Stimulated activated naive B cell treated with anti-CD40 and anti-IgM and Interleukin-4, amounts not matched to agents 10 μg/mL and 1 μg/mL and 100 μg/mL, for 72 hours (primary cell): ENCODE data around the gene ABCA12.

Experiments
- ATAC-seq, 2 donors: fragments of 150-1000 bp; cut with Tn5 transposase; replicated peaks; 2 replicates each; pipeline ENCODE4 v1.10.0; 2021; ENCODE audit warnings: moderate library complexity in 1 of 2
- DNase-seq: peaks from one replicate; pipeline ENCODE4 v3.0.0; 2021
- H3K27ac Mint-ChIP-seq: one replicate; pipeline ENCODE4 v1.8.0; 2022; ENCODE audit warnings: mild to moderate bottlenecking, mixed read lengths
- H3K27me3 Mint-ChIP-seq, 2 donors: one replicate each; pipeline ENCODE4 v1.8.0; 2022; ENCODE audit warnings: mixed read lengths in 2 of 2
- H3K36me3 Mint-ChIP-seq, 2 donors: one replicate each; pipeline ENCODE4 v1.8.0; 2022; ENCODE audit warnings: mixed read lengths in 2 of 2, mild to moderate bottlenecking in 1 of 2
- H3K4me1 Mint-ChIP-seq, 2 donors: one replicate each; pipeline ENCODE4 v1.8.0; 2022; ENCODE audit warnings: mixed read lengths in 2 of 2, mild to moderate bottlenecking in 1 of 2
- H3K4me3 Mint-ChIP-seq, 2 donors: one replicate each; pipeline ENCODE4 v1.8.0; 2022; ENCODE audit warnings: mild to moderate bottlenecking in 2 of 2, mixed read lengths in 2 of 2, moderate library complexity in 1 of 2
- H3K9me3 Mint-ChIP-seq, 2 donors: one replicate each; pipeline ENCODE4 v1.8.0; 2022; ENCODE audit warnings: mixed read lengths in 2 of 2, mild to moderate bottlenecking in 1 of 2

The ABCA12 gene

GRCh38 chr2:215098875-215099274 lies 39.6 kb downstream of the ABCA12 start:
- H3K4me3 Mint-ChIP-seq: no peak overlapping the region
- H3K36me3 Mint-ChIP-seq: no peaks in the 10 kb centered on the region
- ATAC-seq (no peak), DNase-seq (no peak)
- H3K27me3 Mint-ChIP-seq: no peaks in the 10 kb centered on the region
- H3K4me1 Mint-ChIP-seq: no peaks in the 10 kb centered on the region
- no peak overlapping the region for H3K27ac Mint-ChIP-seq
- H3K9me3 Mint-ChIP-seq: no peaks in the 10 kb centered on the region

GRCh38 chr2:215084080-215084479 lies 54.3 kb downstream of the ABCA12 start:
- Mint-ChIP-seq H3K9me3 (no peaks in the 10 kb centered on the region), H3K27ac (no peak overlapping the region), H3K27me3 (no peaks in the 10 kb centered on the region), H3K4me3 (no peak overlapping the region), H3K36me3 (no peaks in the 10 kb centered on the region), H3K4me1 (no peaks in the 10 kb centered on the region)
- DNase-seq: no peak
- no peak for ATAC-seq

GRCh38 chr2:215083146-215083545 lies 55.3 kb downstream of the ABCA12 start:
- no peak overlapping the region for H3K4me3 Mint-ChIP-seq
- no peaks in the 10 kb centered on the region for H3K4me1 Mint-ChIP-seq
- no peak for DNase-seq
- ATAC-seq: no peak
- H3K36me3 Mint-ChIP-seq: no peaks in the 10 kb centered on the region
- H3K27ac Mint-ChIP-seq: no peak overlapping the region
- no peaks in the 10 kb centered on the region for H3K9me3 Mint-ChIP-seq
- H3K27me3 Mint-ChIP-seq: no peaks in the 10 kb centered on the region

- H3K4me3 Mint-ChIP-seq: no peak overlapping the region
These were observed 56.0 kb downstream of the ABCA12 start for GRCh38 chr2:215082446-215082845.

GRCh38 chr2:215080545-215080944 lies 57.9 kb downstream of the ABCA12 start:
- H3K36me3 Mint-ChIP-seq: no peaks in the 10 kb centered on the region
- H3K4me3 Mint-ChIP-seq: no peak overlapping the region
- H3K27me3 Mint-ChIP-seq: no peaks in the 10 kb centered on the region
- no peak for ATAC-seq
- no peaks in the 10 kb centered on the region for H3K9me3 Mint-ChIP-seq
- H3K27ac Mint-ChIP-seq: no peak overlapping the region
- no peak for DNase-seq
- H3K4me1 Mint-ChIP-seq: no peaks in the 10 kb centered on the region

More at GRCh38 chr2:215082446-215082845, 56.0 kb downstream of the ABCA12 start:
- no peaks in the 10 kb centered on the region for H3K9me3 Mint-ChIP-seq
- no peaks in the 10 kb centered on the region for H3K36me3 Mint-ChIP-seq
- DNase-seq (no peak), ATAC-seq (no peak)
- no peak overlapping the region for H3K27ac Mint-ChIP-seq
- no peaks in the 10 kb centered on the region for H3K4me1 Mint-ChIP-seq
- H3K27me3 Mint-ChIP-seq: no peaks in the 10 kb centered on the region

- Mint-ChIP-seq H3K27me3 (no peaks in the 10 kb centered on the region), H3K36me3 (no peaks in the 10 kb centered on the region), H3K27ac (no peak overlapping the region), H3K9me3 (peaks cover 0 to 2% of the 10 kb centered on the region in 2 donors), H3K4me1 (no peaks in the 10 kb centered on the region), H3K4me3 (no peak overlapping the region)
- ATAC-seq (no peak), DNase-seq (no peak)
These were observed 66.8 kb downstream of the ABCA12 start for GRCh38 chr2:215071676-215072075.

GRCh38 chr2:215068399-215068798 lies 70.0 kb downstream of the ABCA12 start:
- no peak overlapping the region for H3K27ac Mint-ChIP-seq
- ATAC-seq (no peak), DNase-seq (no peak)
- H3K4me1 Mint-ChIP-seq: no peaks in the 10 kb centered on the region
- H3K4me3 Mint-ChIP-seq: no peak overlapping the region
- H3K36me3 Mint-ChIP-seq: no peaks in the 10 kb centered on the region
- H3K9me3 Mint-ChIP-seq: peaks cover 0 to 2% of the 10 kb centered on the region in 2 donors
- no peaks in the 10 kb centered on the region for H3K27me3 Mint-ChIP-seq

GRCh38 chr2:215066124-215066523 lies 72.3 kb downstream of the ABCA12 start:
- Mint-ChIP-seq H3K27me3 (no peaks in the 10 kb centered on the region), H3K27ac (no peak overlapping the region), H3K4me3 (no peak overlapping the region), H3K36me3 (no peaks in the 10 kb centered on the region), H3K4me1 (no peaks in the 10 kb centered on the region), H3K9me3 (peaks cover 0 to 2% of the 10 kb centered on the region in 2 donors)
- ATAC-seq (no peak), DNase-seq (no peak)

- DNase-seq: no peak
- Mint-ChIP-seq H3K27ac (no peak overlapping the region), H3K4me3 (no peak overlapping the region), H3K9me3 (peaks cover 0 to under 1% of the 10 kb centered on the region in 2 donors), H3K36me3 (no peaks in the 10 kb centered on the region), H3K27me3 (peaks cover 0 to 4% of the 10 kb centered on the region in 2 donors), H3K4me1 (no peaks in the 10 kb centered on the region)
- ATAC-seq: no peak
These were observed 74.9 kb downstream of the ABCA12 start for GRCh38 chr2:215063526-215063925.

GRCh38 chr2:215060861-215061536 lies 77.4 kb downstream of the ABCA12 start:
- Mint-ChIP-seq H3K4me3 (no peak overlapping the region), H3K27ac (no peak overlapping the region), H3K36me3 (no peaks in the 10 kb centered on the region), H3K9me3 (no peaks in the 10 kb centered on the region), H3K27me3 (peaks cover 0 to 4% of the 10 kb centered on the region in 2 donors), H3K4me1 (no peaks in the 10 kb centered on the region)
- DNase-seq (no peak), ATAC-seq (no peak)

GRCh38 chr2:215059724-215060123 lies 78.7 kb downstream of the ABCA12 start:
- no peak for DNase-seq

GRCh38 chr2:215055891-215056290 lies 82.5 kb downstream of the ABCA12 start:
- Mint-ChIP-seq H3K4me1 (no peaks in the 10 kb centered on the region), H3K4me3 (no peak overlapping the region), H3K27me3 (peaks cover 0 to 2% of the 10 kb centered on the region in 2 donors), H3K27ac (no peak overlapping the region), H3K9me3 (no peaks in the 10 kb centered on the region), H3K36me3 (no peaks in the 10 kb centered on the region)
- DNase-seq (no peak), ATAC-seq (no peak)

More at GRCh38 chr2:215059724-215060123, 78.7 kb downstream of the ABCA12 start:
- H3K27ac Mint-ChIP-seq: no peak overlapping the region
- H3K4me3 Mint-ChIP-seq: no peak overlapping the region
- no peaks in the 10 kb centered on the region for H3K36me3 Mint-ChIP-seq
- no peak for ATAC-seq
- peaks cover 0 to 4% of the 10 kb centered on the region in 2 donors for H3K27me3 Mint-ChIP-seq
- H3K4me1 Mint-ChIP-seq: no peaks in the 10 kb centered on the region
- H3K9me3 Mint-ChIP-seq: no peaks in the 10 kb centered on the region

GRCh38 chr2:215052810-215053209 lies 85.6 kb downstream of the ABCA12 start:
- no peaks in the 10 kb centered on the region for H3K4me1 Mint-ChIP-seq
- ATAC-seq (no peak), DNase-seq (no peak)
- H3K9me3 Mint-ChIP-seq: no peaks in the 10 kb centered on the region
- H3K36me3 Mint-ChIP-seq: no peaks in the 10 kb centered on the region
- no peak overlapping the region for H3K27ac Mint-ChIP-seq
- no peaks in the 10 kb centered on the region for H3K27me3 Mint-ChIP-seq
- H3K4me3 Mint-ChIP-seq: no peak overlapping the region

GRCh38 chr2:215052404-215052803 lies 86.0 kb downstream of the ABCA12 start:
- Mint-ChIP-seq H3K27ac (no peak overlapping the region), H3K4me3 (no peak overlapping the region), H3K36me3 (no peaks in the 10 kb centered on the region), H3K9me3 (no peaks in the 10 kb centered on the region), H3K27me3 (no peaks in the 10 kb centered on the region), H3K4me1 (no peaks in the 10 kb centered on the region)
- no peak for ATAC-seq
- no peak for DNase-seq

GRCh38 chr2:215049341-215049740 lies 89.1 kb downstream of the ABCA12 start:
- peaks cover 3% of the 10 kb centered on the region in 2 donors for H3K9me3 Mint-ChIP-seq
- ATAC-seq: no peak
- H3K36me3 Mint-ChIP-seq: no peaks in the 10 kb centered on the region
- no peak overlapping the region for H3K27ac Mint-ChIP-seq
- DNase-seq: no peak
- no peak overlapping the region for H3K4me3 Mint-ChIP-seq
- no peaks in the 10 kb centered on the region for H3K4me1 Mint-ChIP-seq
- H3K27me3 Mint-ChIP-seq: no peaks in the 10 kb centered on the region
